Duodenal mucosa (tissue), 2 donors: ENCODE data around the gene LIN28B.

Experiments
- H3K27ac ChIP-seq: one replicate; pipeline ENCODE4 v1.7.0; 2013; ENCODE audit warnings: low read depth, low read length
- H3K27me3 ChIP-seq, 2 donors: one replicate each; pipeline ENCODE4 v1.7.0; 2013; ENCODE audit warnings: low read length in 2 of 2, control low read depth in 1 of 2; ENCODE audit not compliant: insufficient read depth in 2 of 2, control insufficient read depth in 1 of 2
- H3K36me3 ChIP-seq, 2 donors: one replicate each; pipeline ENCODE4 v1.7.0; 2013; ENCODE audit warnings: low read length in 2 of 2, control low read depth in 1 of 2; ENCODE audit not compliant: insufficient read depth in 2 of 2, control insufficient read depth in 1 of 2
- H3K4me1 ChIP-seq, 2 donors: one replicate each; pipeline ENCODE4 v1.7.0; 2013; ENCODE audit warnings: low read length in 2 of 2, control low read depth in 1 of 2; ENCODE audit not compliant: insufficient read depth in 2 of 2, control insufficient read depth in 1 of 2
- H3K4me3 ChIP-seq, 2 donors: one replicate each; pipeline ENCODE4 v1.7.0; 2013; ENCODE audit warnings: low read length in 2 of 2, low read depth in 1 of 2
- H3K9ac ChIP-seq, 2 donors: one replicate each; pipeline ENCODE4 v1.7.0; 2013; ENCODE audit warnings: low read length in 2 of 2, low read depth in 1 of 2
- H3K9me3 ChIP-seq, 2 donors: one replicate each; pipeline ENCODE4 v1.7.0; 2013; ENCODE audit warnings: low read length in 2 of 2, control low read depth in 1 of 2; ENCODE audit not compliant: control insufficient read depth in 1 of 2

LIN28B gene

GRCh38 chr6:104955927-104956730 is 778 bp upstream of the LIN28B start:
- H3K4me3 ChIP-seq: no peak overlapping the region
- H3K27me3 ChIP-seq: peaks cover 27 to 69% of the 10 kb centered on the region in 2 donors
- H3K9ac ChIP-seq: no peak overlapping the region
- H3K9me3 ChIP-seq: no peaks in the 10 kb centered on the region
- H3K36me3 ChIP-seq: no peaks in the 10 kb centered on the region
- H3K4me1 ChIP-seq: no peaks in the 10 kb centered on the region
- no peak overlapping the region for H3K27ac ChIP-seq

- Histone ChIP-seq H3K4me3 (no peak overlapping the region), H3K9ac (no peak overlapping the region)
These were observed 632 bp downstream of the LIN28B start for GRCh38 chr6:104957301-104958177.

GRCh38 chr6:104958178-104959025 is 1.5 kb downstream of the LIN28B start:
- H3K27ac ChIP-seq: no peak overlapping the region
- no peaks in the 10 kb centered on the region for H3K36me3 ChIP-seq
- no peak overlapping the region for H3K4me3 ChIP-seq
- no peaks in the 10 kb centered on the region for H3K9me3 ChIP-seq
- no peaks in the 10 kb centered on the region for H3K4me1 ChIP-seq
- H3K27me3 ChIP-seq: peaks cover 16 to 51% of the 10 kb centered on the region in 2 donors
- no peak overlapping the region for H3K9ac ChIP-seq

More at GRCh38 chr6:104957301-104958177, 632 bp downstream of the LIN28B start:
- Histone ChIP-seq H3K36me3 (no peaks in the 10 kb centered on the region), H3K27ac (no peak overlapping the region), H3K27me3 (peaks cover 23 to 60% of the 10 kb centered on the region in 2 donors), H3K9me3 (no peaks in the 10 kb centered on the region), H3K4me1 (no peaks in the 10 kb centered on the region)

GRCh38 chr6:104959026-104959858 is 2.3 kb downstream of the LIN28B start:
- Histone ChIP-seq H3K9me3 (no peaks in the 10 kb centered on the region), H3K4me3 (no peak overlapping the region), H3K36me3 (no peaks in the 10 kb centered on the region), H3K9ac (no peak overlapping the region), H3K27ac (no peak overlapping the region), H3K4me1 (no peaks in the 10 kb centered on the region), H3K27me3 (peaks cover 13 to 50% of the 10 kb centered on the region in 2 donors)

DNA sequence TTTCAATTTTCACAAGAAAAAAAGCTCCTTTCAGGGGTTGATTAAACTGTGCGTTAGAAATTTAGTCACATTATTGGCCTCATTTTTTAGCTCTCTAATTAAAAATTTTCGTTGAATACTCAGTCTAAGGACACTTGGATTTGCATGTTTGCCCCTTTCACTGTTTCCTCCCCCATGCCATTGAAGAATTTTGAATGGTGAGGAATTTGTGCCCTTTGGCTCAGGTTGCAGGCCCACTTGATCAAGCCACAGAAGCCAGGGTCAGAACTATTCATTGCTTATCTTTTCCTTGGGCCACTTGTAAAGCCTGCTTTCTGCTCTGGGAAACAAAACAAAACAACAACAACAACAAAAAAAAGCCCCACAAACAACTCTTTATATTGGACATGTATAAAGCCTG is 12.2 kb downstream of the LIN28B start:
- Histone ChIP-seq H3K27ac (no peak overlapping the region), H3K9ac (no peak overlapping the region)

GRCh38 chr6:104969785-104970581 is 13.1 kb downstream of the LIN28B start:
- Histone ChIP-seq H3K4me1 (no peaks in the 10 kb centered on the region), H3K27ac (no peak overlapping the region), H3K9ac (no peak overlapping the region), H3K36me3 (no peaks in the 10 kb centered on the region), H3K4me3 (no peak overlapping the region), H3K9me3 (no peaks in the 10 kb centered on the region), H3K27me3 (no peaks in the 10 kb centered on the region)

More for the DNA sequence above, 12.2 kb downstream of the LIN28B start:
- Histone ChIP-seq H3K36me3 (no peaks in the 10 kb centered on the region), H3K4me3 (no peak overlapping the region), H3K9me3 (no peaks in the 10 kb centered on the region), H3K4me1 (no peaks in the 10 kb centered on the region), H3K27me3 (no peaks in the 10 kb centered on the region)

GRCh38 chr6:104973404-104973803 is 16.5 kb downstream of the LIN28B start:
- H3K4me3 ChIP-seq: no peak overlapping the region
- no peak overlapping the region for H3K9ac ChIP-seq
- no peaks in the 10 kb centered on the region for H3K4me1 ChIP-seq
- H3K27ac ChIP-seq: no peak overlapping the region
- H3K9me3 ChIP-seq: no peaks in the 10 kb centered on the region
- H3K36me3 ChIP-seq: no peaks in the 10 kb centered on the region
- H3K27me3 ChIP-seq: no peaks in the 10 kb centered on the region

DNA sequence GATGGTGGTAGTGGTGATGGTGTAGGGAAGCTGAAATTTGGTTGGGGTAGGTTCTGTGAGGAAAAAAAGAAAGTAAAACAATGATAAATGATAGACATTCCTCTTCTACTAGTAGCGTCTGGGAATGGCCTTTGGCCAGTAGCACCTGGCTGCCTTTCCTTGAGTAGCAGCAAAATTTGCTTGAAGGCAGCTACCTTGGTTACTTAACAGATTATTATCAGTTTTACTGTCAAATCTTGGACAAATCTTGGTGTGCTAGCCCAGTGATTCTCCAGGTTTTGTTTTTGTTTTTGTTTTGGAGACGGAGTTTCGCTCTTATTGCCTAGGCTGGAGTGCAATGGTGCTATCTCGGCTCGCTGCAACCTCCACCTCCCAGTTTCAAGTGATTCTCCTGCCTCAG is 26.4 kb downstream of the LIN28B start:
- Histone ChIP-seq H3K27me3 (no peaks in the 10 kb centered on the region), H3K27ac (no peak overlapping the region), H3K4me3 (no peak overlapping the region), H3K9me3 (no peaks in the 10 kb centered on the region), H3K36me3 (no peaks in the 10 kb centered on the region), H3K4me1 (no peaks in the 10 kb centered on the region), H3K9ac (no peak overlapping the region)

DNA sequence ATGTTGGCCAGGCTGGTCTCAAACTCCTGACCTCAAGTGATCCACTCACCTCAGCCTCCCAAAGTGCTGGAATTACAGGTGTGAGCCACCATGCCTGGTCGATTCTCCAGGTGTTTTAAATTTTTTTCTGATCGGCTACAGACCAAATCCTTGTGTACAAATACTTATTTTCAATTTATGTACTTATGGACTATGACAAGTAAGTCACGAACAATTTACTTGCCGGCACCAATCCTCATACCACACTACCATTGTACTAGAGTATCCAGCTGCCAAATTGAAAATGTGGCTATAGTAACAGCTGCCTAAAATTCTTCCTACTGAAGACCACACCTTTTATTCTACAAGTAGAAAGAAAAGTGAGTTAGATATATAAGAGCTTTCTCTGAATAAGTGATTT is 26.9 kb downstream of the LIN28B start:
- no peaks in the 10 kb centered on the region for H3K4me1 ChIP-seq

More for the DNA sequence above, 26.9 kb downstream of the LIN28B start:
- Histone ChIP-seq H3K9ac (no peak overlapping the region), H3K27me3 (no peaks in the 10 kb centered on the region), H3K36me3 (no peaks in the 10 kb centered on the region), H3K27ac (no peak overlapping the region), H3K4me3 (no peak overlapping the region), H3K9me3 (no peaks in the 10 kb centered on the region)
